Keratinocyte (primary cell): ENCODE data around the gene CUX1.

ENCODE experiments used
- EZH2 ChIP-seq: IDR thresholded peaks from one replicate; pipeline ENCODE4 v1.6.1; 2012; ENCODE audit warnings: inconsistent platforms, mild to moderate bottlenecking, low read length, moderate library complexity
- TF ChIP-seq, protein P1 (sequence below), 3 experiments: IDR thresholded peaks in 1 of 3; conservative IDR thresholded peaks in 1 of 3; optimal IDR thresholded peaks in 1 of 3; 2 replicates in 2 of 3; 3 replicates in 1 of 3; pipeline versions ENCODE3 to v1.5.1; 2011; ENCODE audit warnings: low read length in 3 of 3, mild to moderate bottlenecking in 3 of 3, moderate library complexity in 2 of 3, control low read depth in 1 of 3, inconsistent platforms in 1 of 3; ENCODE audit not compliant: insufficient read depth in 2 of 3; ENCODE audit errors: extremely low read depth in 1 of 3

DNA sequence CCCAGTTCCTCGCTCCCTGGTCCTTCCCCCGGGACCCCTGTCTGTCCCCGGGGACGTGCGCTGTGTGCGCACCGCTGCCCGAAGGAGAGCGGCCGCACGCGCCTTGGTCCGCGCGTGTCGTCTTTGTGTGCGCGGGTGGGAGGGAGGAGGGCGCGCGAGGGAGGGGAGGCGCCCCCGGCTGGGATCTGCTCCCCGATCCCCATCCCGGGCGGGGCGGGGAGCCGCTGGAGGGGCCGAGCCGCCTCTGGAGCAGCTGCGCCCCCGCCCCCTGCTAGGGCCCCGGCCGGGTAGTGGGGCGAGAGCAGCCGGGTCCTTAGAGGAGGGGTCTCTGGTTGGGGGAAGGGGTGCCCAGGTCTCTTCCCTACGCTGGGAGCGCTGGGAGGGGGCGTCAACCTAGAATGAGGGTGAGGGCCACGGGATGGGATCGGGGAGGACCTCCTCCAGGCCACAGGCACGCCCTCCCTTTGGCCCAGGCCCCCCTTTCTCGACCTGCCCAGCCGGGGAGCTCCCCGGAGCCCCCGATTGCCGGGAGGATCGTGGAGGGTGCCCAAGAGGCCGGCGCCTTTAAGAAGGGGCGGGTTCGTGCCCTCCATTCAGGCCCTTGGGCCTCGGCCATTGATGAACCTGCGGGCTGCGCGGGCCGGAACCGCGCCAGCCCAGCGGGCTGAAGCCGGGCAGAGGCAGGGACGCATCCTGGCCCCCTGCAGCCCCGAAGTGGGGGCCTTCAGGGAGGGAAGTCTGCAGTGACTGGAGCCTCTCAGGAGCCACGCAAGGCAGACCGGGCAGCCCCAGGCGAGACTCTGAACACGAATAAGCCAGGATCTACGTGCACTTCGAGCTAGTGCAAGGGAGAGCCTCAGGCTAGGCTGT lies 469.9 kb downstream of the CUX1 start:
- TF ChIP-seq, protein P1, sequence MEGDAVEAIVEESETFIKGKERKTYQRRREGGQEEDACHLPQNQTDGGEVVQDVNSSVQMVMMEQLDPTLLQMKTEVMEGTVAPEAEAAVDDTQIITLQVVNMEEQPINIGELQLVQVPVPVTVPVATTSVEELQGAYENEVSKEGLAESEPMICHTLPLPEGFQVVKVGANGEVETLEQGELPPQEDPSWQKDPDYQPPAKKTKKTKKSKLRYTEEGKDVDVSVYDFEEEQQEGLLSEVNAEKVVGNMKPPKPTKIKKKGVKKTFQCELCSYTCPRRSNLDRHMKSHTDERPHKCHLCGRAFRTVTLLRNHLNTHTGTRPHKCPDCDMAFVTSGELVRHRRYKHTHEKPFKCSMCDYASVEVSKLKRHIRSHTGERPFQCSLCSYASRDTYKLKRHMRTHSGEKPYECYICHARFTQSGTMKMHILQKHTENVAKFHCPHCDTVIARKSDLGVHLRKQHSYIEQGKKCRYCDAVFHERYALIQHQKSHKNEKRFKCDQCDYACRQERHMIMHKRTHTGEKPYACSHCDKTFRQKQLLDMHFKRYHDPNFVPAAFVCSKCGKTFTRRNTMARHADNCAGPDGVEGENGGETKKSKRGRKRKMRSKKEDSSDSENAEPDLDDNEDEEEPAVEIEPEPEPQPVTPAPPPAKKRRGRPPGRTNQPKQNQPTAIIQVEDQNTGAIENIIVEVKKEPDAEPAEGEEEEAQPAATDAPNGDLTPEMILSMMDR (optimal IDR thresholded peaks at IDR 0.05 in 1 of 3, IDR thresholded peaks at IDR 0.05 in 1 of 3, conservative IDR thresholded peaks at IDR 0.05 in 1 of 3; ENCODE audit: extremely low read depth in 1 of 3, insufficient read depth in 2 of 3, low read length in 3 of 3), result no peak
- TF ChIP-seq EZH2, result peak; percentile 20
